Measurements from ENCODE around the gene SLC9A9.

GRCh38 chr3:143612541-143612940, 235.7 kb downstream of the SLC9A9 start:
- TF ChIP-seq, protein P1, sequence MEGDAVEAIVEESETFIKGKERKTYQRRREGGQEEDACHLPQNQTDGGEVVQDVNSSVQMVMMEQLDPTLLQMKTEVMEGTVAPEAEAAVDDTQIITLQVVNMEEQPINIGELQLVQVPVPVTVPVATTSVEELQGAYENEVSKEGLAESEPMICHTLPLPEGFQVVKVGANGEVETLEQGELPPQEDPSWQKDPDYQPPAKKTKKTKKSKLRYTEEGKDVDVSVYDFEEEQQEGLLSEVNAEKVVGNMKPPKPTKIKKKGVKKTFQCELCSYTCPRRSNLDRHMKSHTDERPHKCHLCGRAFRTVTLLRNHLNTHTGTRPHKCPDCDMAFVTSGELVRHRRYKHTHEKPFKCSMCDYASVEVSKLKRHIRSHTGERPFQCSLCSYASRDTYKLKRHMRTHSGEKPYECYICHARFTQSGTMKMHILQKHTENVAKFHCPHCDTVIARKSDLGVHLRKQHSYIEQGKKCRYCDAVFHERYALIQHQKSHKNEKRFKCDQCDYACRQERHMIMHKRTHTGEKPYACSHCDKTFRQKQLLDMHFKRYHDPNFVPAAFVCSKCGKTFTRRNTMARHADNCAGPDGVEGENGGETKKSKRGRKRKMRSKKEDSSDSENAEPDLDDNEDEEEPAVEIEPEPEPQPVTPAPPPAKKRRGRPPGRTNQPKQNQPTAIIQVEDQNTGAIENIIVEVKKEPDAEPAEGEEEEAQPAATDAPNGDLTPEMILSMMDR (optimal IDR thresholded peaks at IDR 0.05 in 1 of 3, IDR thresholded peaks at IDR 0.05 in 1 of 3, conservative IDR thresholded peaks at IDR 0.05 in 1 of 3; ENCODE audit: extremely low read depth in 1 of 3, insufficient read depth in 2 of 3, low read length in 3 of 3) = no peak
- TF ChIP-seq EZH2 (IDR thresholded peaks at IDR 0.05; ENCODE audit: low read length) = no peak

Data from keratinocyte (primary cell).